B cell (primary cell): ENCODE results near the gene BCL2L1. TPM values are rescaled to one million over a fixed set of nuclear protein-coding genes. Genes with fewer than 3 reads are reported as not detected.

ENCODE experiments used
- ATAC-seq: fragments of 200-7000 bp; cut with Tn5 transposase; one replicate; pipeline ENCODE4 v1.10.0; 2021; ENCODE audit warnings: low read depth, mild to moderate bottlenecking, moderate number of reproducible peaks, moderate library complexity
- CTCF ChIA-PET: fragments of 350-600 bp; sonication (Branson Sonifier 250); formaldehyde crosslinking; loops from one replicate; lab custom pipeline; 2021; ENCODE audit warnings: antibody characterized with exemption, inconsistent platforms; lab: Charles Lee
- POLR2A ChIA-PET: fragments of 350-600 bp; sonication (Branson Sonifier 250); formaldehyde crosslinking; loops from one replicate; lab custom pipeline; 2021; ENCODE audit warnings: antibody characterized with exemption; lab: Charles Lee
- DNase-seq: peaks from one replicate; pipeline ENCODE4 v3.0.0; 2013
- H2AFZ ChIP-seq: 2 replicates; pipeline ENCODE4 v1.6.1; 2012; ENCODE audit warnings: mild to moderate bottlenecking, low read depth, low read length; ENCODE audit not compliant: insufficient read depth, poor library complexity, severe bottlenecking
- H3K27ac ChIP-seq, 2 donors: 1 replicate in 1 of 2; 2 replicates in 1 of 2; pipeline ENCODE4 v1.5.1; 2012 to 2013; ENCODE audit warnings: low read length in 2 of 2, mild to moderate bottlenecking in 2 of 2, moderate library complexity in 1 of 2
- H3K27me3 ChIP-seq, 4 experiments: fragments of 200-600 bp in 1 of 4; sonication (generic) in 1 of 4; replicated peaks in 1 of 4; 1 replicate in 2 of 4; 2 replicates in 2 of 4; pipeline versions ENCODE4 v1.6.1 to v1.7.0; 2013 to 2016; ENCODE audit warnings: low read length in 3 of 4, mild to moderate bottlenecking in 2 of 4, mixed read lengths in 1 of 4, moderate library complexity in 1 of 4; ENCODE audit not compliant: insufficient read depth in 4 of 4, control insufficient read depth in 3 of 4; ENCODE audit errors: control extremely low read depth in 1 of 4
- H3K36me3 ChIP-seq, 2 experiments: replicated peaks in 1 of 2; 1 replicate in 1 of 2; 2 replicates in 1 of 2; pipeline versions ENCODE4 v1.6.1 to v1.7.1; 2013; ENCODE audit warnings: low read length in 1 of 2; ENCODE audit not compliant: insufficient read depth in 2 of 2, control insufficient read depth in 1 of 2; ENCODE audit errors: control extremely low read depth in 1 of 2, extremely low read depth in 1 of 2
- H3K4me1 ChIP-seq, 2 donors: fragments of 200-600 bp in 1 of 2; sonication (generic) in 1 of 2; 1 replicate in 1 of 2; 2 replicates in 1 of 2; pipeline versions ENCODE4 v1.5.1 to v1.6.1; 2013 to 2017; ENCODE audit warnings: low read length in 2 of 2; ENCODE audit not compliant: control insufficient read depth in 2 of 2, insufficient read depth in 2 of 2
- H3K4me2 ChIP-seq: replicated peaks from 2 replicates; pipeline ENCODE3; 2012; ENCODE audit warnings: mild to moderate bottlenecking, low read depth, low read length; ENCODE audit not compliant: poor library complexity, severe bottlenecking
- H3K4me3 ChIP-seq, 5 experiments: fragments of 200-600 bp in 1 of 5; sonication (generic) in 1 of 5; 1 replicate in 3 of 5; 2 replicates in 2 of 5; pipeline versions ENCODE4 v1.5.1 to v1.7.0; 2011 to 2016; ENCODE audit warnings: low read length in 4 of 5, mild to moderate bottlenecking in 4 of 5, low read depth in 2 of 5, control low read depth in 1 of 5, moderate library complexity in 1 of 5; ENCODE audit not compliant: insufficient read depth in 1 of 5; ENCODE audit errors: control extremely low read depth in 1 of 5, extremely low read depth in 1 of 5
- H3K79me2 ChIP-seq: fragments of 200-600 bp; sonication (generic); one replicate; pipeline ENCODE4 v1.6.0; 2016; ENCODE audit warnings: low read length; ENCODE audit not compliant: control insufficient read depth, insufficient read depth
- H3K9ac ChIP-seq: fragments of 200-600 bp; sonication (generic); 2 replicates; pipeline ENCODE4 v1.6.1; 2017; ENCODE audit warnings: mild to moderate bottlenecking, low read length, moderate library complexity
- H3K9me3 ChIP-seq, 3 donors: one replicate each; pipeline versions ENCODE4 v1.6.1 to v1.7.1; 2013; ENCODE audit warnings: low read length in 2 of 3; ENCODE audit not compliant: control insufficient read depth in 2 of 3, insufficient read depth in 1 of 3; ENCODE audit errors: control extremely low read depth in 1 of 3
- H4K20me1 ChIP-seq: 2 replicates; pipeline ENCODE4 v1.6.0; 2012; ENCODE audit warnings: mild to moderate bottlenecking, low read length; ENCODE audit not compliant: insufficient read depth, control insufficient read depth, poor library complexity, severe bottlenecking
- H3K27ac Mint-ChIP-seq: one replicate; pipeline ENCODE4 v1.8.0; 2021; ENCODE audit warnings: mixed read lengths
- H3K27me3 Mint-ChIP-seq: one replicate; pipeline ENCODE4 v1.8.0; 2021; ENCODE audit warnings: mixed read lengths
- H3K4me1 Mint-ChIP-seq: one replicate; pipeline ENCODE4 v1.8.0; 2021; ENCODE audit warnings: mixed read lengths
- H3K4me3 Mint-ChIP-seq: one replicate; pipeline ENCODE4 v1.8.0; 2021; ENCODE audit warnings: mixed read lengths
- H3K9me3 Mint-ChIP-seq: one replicate; pipeline ENCODE4 v1.8.0; 2022; ENCODE audit warnings: mixed read lengths; ENCODE audit not compliant: insufficient read depth
- EZH2 ChIP-seq: IDR thresholded peaks from 2 replicates; pipeline ENCODE4 v1.6.1; 2012; ENCODE audit warnings: borderline replicate concordance, low read depth, mild to moderate bottlenecking, moderate library complexity, low read length; ENCODE audit not compliant: insufficient read depth, poor library complexity, severe bottlenecking
- WGBS: methylation state at CpG from one replicate; pipeline ENCODE4 v1.1.5; 2013; ENCODE audit warnings: missing lambda C conversion rate; ENCODE audit not compliant: insufficient coverage; 5-methylcytosine and 5-hydroxymethylcytosine counted together
- intact Hi-C: fragments of 100-400 bp; cut with micrococcal nuclease; formaldehyde crosslinking; loops from one replicate; pipeline ENCODE4 v1.10.0; 2022
- polyA plus RNA-seq: library from polyadenylated mRNA; depleted of rRNA; stranded (reverse); fragments of >200 nt; gene quantifications from 2 replicates; pipeline ENCODE4 v1.2.3, GENCODE V29; 2012
- total RNA-seq, 2 donors: library from RNA; stranded (reverse); fragments of 120-200 nt in 1 of 2; gene quantifications; 1 replicate in 1 of 2; 2 replicates in 1 of 2; pipeline versions ENCODE4 v1.2.3 to v1.2.4, GENCODE V29; 2013 to 2022
- TF ChIP-seq, protein P1 (sequence below): fragments of 200-600 bp; IDR thresholded peaks from one replicate; pipeline ENCODE4 v1.8.0; 2022; ENCODE audit warnings: antibody characterized with exemption, mild to moderate bottlenecking

Gene BCL2L1
- total and polyA plus RNA-seq, 2 donors (not counting 1 experiment from before 2014, with no cell fraction given), result 10.1 to 33.0 TPM

DNA sequence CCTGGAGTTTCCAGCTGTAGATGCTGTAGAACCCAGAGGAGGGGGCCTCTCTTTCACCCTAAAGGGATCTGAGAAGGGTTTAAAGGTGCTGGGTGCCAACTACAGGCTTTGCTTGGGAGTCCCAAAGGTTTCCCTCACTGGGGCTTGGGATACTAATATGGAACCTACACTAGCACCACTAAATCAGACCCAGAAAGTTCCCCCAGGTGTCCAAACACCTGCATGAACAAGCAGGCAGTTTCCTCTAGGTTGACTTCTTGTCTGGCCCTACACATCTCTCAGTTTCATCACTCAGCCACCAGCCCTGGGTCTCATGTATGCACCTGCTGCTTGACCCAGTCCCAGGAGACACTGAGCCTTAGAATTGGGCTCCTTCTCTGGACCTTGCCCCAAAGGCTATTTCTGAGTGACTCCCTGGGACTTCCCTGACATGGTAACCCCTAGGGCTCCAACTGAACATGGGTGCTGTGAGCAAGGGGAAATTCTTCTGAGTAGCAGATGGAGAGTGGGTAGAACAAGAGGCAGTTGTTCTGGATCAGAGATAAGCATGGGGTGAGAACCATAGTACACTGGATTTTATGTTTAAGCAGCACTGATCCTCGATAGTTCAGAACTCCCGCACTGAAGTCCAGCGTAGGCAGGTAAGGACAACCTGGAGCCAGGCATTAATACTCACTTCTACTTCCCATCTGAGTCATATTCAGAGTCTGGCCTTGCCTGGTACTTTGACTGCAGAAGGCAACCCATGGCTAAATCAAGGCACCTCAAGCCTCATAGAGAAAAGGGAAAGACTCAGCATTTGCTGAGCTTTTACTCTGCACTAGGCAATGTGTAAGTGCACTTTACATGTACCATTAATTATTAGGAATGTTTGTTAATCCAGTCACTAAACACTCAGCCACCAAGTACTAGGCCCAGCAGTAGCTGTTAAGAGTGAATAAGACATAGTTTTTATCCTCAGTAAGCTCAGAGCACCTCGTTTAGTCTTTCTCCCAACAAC, 16.8 kb downstream of the BCL2L1 start:
- peak overlapping the region; percentile 68 for H3K27ac Mint-ChIP-seq
- no peaks in the 10 kb centered on the region for H3K9me3 Mint-ChIP-seq
- Histone ChIP-seq H3K27ac (no peak overlapping the region), H4K20me1 (no peaks in the 10 kb centered on the region), H3K9ac (no peak overlapping the region), H3K9me3 (no peaks in the 10 kb centered on the region), H3K79me2 (peaks cover 53% of the 10 kb centered on the region), H3K4me3 (no peak overlapping the region), H3K4me2 (no peak overlapping the region), H2AFZ (no peak overlapping the region), H3K36me3 (peaks cover 0 to 32% of the 10 kb centered on the region in 2 experiments), H3K4me1 (peaks cover 0 to 12% of the 10 kb centered on the region in 2 donors), H3K27me3 (no peaks in the 10 kb centered on the region)
- ATAC-seq, result peak; percentile 21
- no peak overlapping the region for H3K4me3 Mint-ChIP-seq
- WGBS, result 77% methylated on average over 3 of the region's 4 CpGs
- peaks cover 20% of the 10 kb centered on the region for H3K4me1 Mint-ChIP-seq
- H3K27me3 Mint-ChIP-seq, result no peaks in the 10 kb centered on the region
- ChIA-PET CTCF (interaction anchor here (1.0 to 1.4 kb wide), 3 partner anchors 12 to 42 kb away, joined by 3 to 5 read pairs (median 4); no protein-coding TSS in a partner anchor), POLR2A (no interaction called here)
- intact Hi-C loops, result no loop called here
- TF ChIP-seq, protein P1, sequence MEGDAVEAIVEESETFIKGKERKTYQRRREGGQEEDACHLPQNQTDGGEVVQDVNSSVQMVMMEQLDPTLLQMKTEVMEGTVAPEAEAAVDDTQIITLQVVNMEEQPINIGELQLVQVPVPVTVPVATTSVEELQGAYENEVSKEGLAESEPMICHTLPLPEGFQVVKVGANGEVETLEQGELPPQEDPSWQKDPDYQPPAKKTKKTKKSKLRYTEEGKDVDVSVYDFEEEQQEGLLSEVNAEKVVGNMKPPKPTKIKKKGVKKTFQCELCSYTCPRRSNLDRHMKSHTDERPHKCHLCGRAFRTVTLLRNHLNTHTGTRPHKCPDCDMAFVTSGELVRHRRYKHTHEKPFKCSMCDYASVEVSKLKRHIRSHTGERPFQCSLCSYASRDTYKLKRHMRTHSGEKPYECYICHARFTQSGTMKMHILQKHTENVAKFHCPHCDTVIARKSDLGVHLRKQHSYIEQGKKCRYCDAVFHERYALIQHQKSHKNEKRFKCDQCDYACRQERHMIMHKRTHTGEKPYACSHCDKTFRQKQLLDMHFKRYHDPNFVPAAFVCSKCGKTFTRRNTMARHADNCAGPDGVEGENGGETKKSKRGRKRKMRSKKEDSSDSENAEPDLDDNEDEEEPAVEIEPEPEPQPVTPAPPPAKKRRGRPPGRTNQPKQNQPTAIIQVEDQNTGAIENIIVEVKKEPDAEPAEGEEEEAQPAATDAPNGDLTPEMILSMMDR, result no peak
- TF ChIP-seq EZH2, result no peak
- DNase-seq, result no peak

DNA sequence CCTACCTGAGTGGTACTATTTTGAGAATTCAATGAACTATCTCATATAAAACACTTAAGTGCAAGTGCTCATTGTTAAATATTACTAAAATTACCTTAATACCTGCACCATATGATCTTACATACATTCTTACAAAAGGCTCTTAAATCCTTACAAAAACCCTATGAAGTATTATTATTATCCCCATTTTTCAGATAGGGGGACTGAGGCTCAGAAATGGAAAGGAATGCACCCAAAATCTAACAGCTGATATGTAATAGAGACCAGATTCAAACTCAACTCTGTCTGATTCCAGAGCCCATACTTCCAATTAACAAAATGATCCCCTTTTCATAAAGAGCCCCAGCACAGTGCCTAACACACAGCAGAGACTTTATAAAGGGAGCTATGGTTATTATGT, 17.5 kb downstream of the BCL2L1 start:
- no peak for TF ChIP-seq EZH2
- TF ChIP-seq, protein P1, result no peak

More for the DNA sequence above, 17.5 kb downstream of the BCL2L1 start:
- Mint-ChIP-seq H3K27me3 (no peaks in the 10 kb centered on the region), H3K4me1 (peaks cover 19% of the 10 kb centered on the region), H3K9me3 (no peaks in the 10 kb centered on the region), H3K4me3 (no peak overlapping the region), H3K27ac (no peak overlapping the region)
- no peak overlapping the region for H3K4me3 ChIP-seq
- no peak overlapping the region for H3K27ac ChIP-seq
- H3K79me2 ChIP-seq, result peaks cover 47% of the 10 kb centered on the region
- no peaks in the 10 kb centered on the region for H3K9me3 ChIP-seq
- ChIA-PET CTCF (interaction anchor here (1.0 to 1.4 kb wide), 3 partner anchors 12 to 41 kb away, joined by 3 to 5 read pairs (median 4); no protein-coding TSS in a partner anchor), POLR2A (no interaction called here)
- intact Hi-C loops, result no loop called here
- H3K27me3 ChIP-seq, result no peaks in the 10 kb centered on the region
- peaks cover 1 to 32% of the 10 kb centered on the region in 2 experiments for H3K36me3 ChIP-seq
- ATAC-seq, result no peak
- peaks cover 0 to 12% of the 10 kb centered on the region in 2 donors for H3K4me1 ChIP-seq
- H2AFZ ChIP-seq, result no peak overlapping the region
- no peak for DNase-seq
- H3K4me2 ChIP-seq, result no peak overlapping the region
- H4K20me1 ChIP-seq, result no peaks in the 10 kb centered on the region
- no peak overlapping the region for H3K9ac ChIP-seq
